Renal pelvis (tissue), 4 donors: ENCODE measurements around the gene B3GNT9. TPM values are rescaled to one million over a fixed set of nuclear protein-coding genes. Genes with fewer than 3 reads are reported as not detected.

ENCODE experiments used
- DNase-seq: peaks from one replicate; pipeline ENCODE4 v3.0.0-alpha.2; 2013
- polyA plus RNA-seq, 3 donors: library from polyadenylated mRNA; unstranded; fragments of 120-200 nt; gene quantifications; one replicate each; pipeline ENCODE4 v1.2.1, GENCODE V29; 2013; ENCODE audit not compliant: insufficient read length in 3 of 3

Gene B3GNT9
- polyA plus RNA-seq, 3 donors: 8.1 to 11.9 (median 8.2) TPM

GRCh38 chr16:67117716-67118115, 33.1 kb downstream of the B3GNT9 start:
- no peak for DNase-seq

GRCh38 chr16:67116388-67117311, 34.1 kb downstream of the B3GNT9 start:
- DNase-seq: no peak

- no peak for DNase-seq
Observed at GRCh38 chr16:67115639-67116038, 35.2 kb downstream of the B3GNT9 start.

GRCh38 chr16:67114793-67115192, 36.0 kb downstream of the B3GNT9 start:
- DNase-seq: no peak

- no peak for DNase-seq
Observed at GRCh38 chr16:67112591-67113399, 38.0 kb downstream of the B3GNT9 start.

- no peak for DNase-seq
Observed at GRCh38 chr16:67111951-67112444, 38.8 kb downstream of the B3GNT9 start.

- DNase-seq: peak; percentile 93
Observed at GRCh38 chr16:67109407-67110135, 41.2 kb downstream of the B3GNT9 start, which contains the start of gene PHAF1. Gene PHAF1, plus strand, starts transcription at chr16:67109941. Its CDS starts 235 bp downstream, at chr16:67110176.

- DNase-seq: no peak
Observed at GRCh38 chr16:67108931-67109406, 41.8 kb downstream of the B3GNT9 start.

GRCh38 chr16:67108489-67108888, 42.3 kb downstream of the B3GNT9 start:
- DNase-seq: no peak

GRCh38 chr16:67105881-67106280, 44.9 kb downstream of the B3GNT9 start:
- DNase-seq: no peak

- no peak for DNase-seq
Observed at GRCh38 chr16:67105246-67105645, 45.6 kb downstream of the B3GNT9 start.

GRCh38 chr16:67104845-67105244, 46.0 kb downstream of the B3GNT9 start:
- no peak for DNase-seq

GRCh38 chr16:67104061-67104460, 46.7 kb downstream of the B3GNT9 start:
- DNase-seq: peak; percentile 44

- no peak for DNase-seq
Observed at GRCh38 chr16:67101311-67102082, 49.3 kb downstream of the B3GNT9 start.

GRCh38 chr16:67100569-67101310, 50.1 kb downstream of the B3GNT9 start:
- no peak for DNase-seq

- no peak for DNase-seq
Observed at GRCh38 chr16:67098599-67098998, 52.2 kb downstream of the B3GNT9 start.
